ENCODE measurements around the gene STX18.
"Not testable (repeated sequence)": the region's sequence is repeated elsewhere in the genome, so short reads cannot be mapped to it uniquely, and the experiment has no call there.

STX18 gene

DNA sequence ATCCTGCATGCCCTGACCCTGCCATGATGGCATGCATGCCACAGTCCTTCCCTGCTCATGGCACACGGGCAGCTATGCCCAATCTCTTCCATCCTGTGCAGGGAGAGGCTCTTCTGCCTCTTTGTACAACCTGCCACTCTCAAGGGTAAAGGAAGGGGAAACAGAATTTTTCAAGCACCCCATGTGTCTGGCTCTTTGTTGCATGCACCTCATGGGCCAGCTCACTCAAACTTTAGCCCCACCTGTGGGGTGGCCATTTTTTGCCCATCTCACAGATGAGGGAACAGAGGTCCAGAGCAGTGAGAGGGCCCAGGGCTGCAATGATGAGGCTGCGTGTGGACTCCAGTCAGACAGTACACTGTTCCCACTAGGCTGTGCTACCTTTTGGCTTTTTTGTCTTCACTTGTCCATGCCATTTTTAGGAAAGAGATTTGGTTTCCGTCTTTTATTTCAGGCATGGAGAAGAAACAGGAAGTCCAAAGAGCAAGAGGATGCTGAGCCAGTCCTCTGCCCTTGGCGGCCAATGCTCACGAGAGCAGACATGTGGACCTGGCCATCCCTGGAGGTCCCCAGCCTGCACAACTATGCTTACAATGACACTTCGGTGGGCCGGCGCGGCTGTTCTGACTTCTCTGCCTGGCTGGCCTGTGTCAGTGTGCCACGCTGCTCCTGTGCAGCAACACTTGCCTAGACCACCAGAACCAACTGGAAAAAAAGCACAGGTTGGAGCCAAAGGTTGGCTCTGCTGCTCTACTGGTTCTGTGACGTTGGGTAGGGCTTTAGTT, 109.3 kb downstream of the STX18 start:
- DNase-seq = no peak

DNA sequence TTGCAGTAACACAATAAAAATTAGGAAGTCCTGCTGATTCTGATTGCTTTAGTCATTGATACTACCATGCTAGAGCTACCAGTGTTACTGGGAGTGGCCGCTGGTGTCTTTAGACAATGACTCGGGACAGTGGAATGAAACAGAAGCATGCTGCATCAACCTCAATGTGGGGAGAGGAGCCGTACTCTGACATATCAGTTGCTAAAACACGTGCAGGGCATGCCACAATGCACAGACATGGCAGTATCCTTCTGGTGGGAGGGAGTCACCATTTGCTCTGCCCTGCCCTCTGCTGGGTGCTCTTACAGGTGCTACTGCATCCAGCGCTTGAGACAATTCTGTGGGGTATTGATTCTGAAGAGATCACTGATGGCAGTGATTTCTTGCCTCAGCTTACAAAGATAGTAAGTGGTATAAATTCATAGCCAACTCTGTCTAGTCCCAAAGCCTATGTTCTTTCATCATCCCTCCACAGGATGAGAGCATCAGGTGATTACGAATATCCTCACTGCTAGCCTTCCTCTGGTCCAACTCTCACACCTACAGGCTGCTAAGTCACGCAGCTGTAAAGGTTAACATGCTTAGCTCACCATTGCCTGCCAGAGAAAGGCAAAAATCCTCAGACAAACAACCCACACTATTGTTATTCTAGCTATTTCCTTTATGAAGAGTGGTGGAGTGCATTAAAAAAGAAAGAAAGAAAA, 111.2 kb downstream of the STX18 start:
- DNase-seq = peak; percentile 24

DNA sequence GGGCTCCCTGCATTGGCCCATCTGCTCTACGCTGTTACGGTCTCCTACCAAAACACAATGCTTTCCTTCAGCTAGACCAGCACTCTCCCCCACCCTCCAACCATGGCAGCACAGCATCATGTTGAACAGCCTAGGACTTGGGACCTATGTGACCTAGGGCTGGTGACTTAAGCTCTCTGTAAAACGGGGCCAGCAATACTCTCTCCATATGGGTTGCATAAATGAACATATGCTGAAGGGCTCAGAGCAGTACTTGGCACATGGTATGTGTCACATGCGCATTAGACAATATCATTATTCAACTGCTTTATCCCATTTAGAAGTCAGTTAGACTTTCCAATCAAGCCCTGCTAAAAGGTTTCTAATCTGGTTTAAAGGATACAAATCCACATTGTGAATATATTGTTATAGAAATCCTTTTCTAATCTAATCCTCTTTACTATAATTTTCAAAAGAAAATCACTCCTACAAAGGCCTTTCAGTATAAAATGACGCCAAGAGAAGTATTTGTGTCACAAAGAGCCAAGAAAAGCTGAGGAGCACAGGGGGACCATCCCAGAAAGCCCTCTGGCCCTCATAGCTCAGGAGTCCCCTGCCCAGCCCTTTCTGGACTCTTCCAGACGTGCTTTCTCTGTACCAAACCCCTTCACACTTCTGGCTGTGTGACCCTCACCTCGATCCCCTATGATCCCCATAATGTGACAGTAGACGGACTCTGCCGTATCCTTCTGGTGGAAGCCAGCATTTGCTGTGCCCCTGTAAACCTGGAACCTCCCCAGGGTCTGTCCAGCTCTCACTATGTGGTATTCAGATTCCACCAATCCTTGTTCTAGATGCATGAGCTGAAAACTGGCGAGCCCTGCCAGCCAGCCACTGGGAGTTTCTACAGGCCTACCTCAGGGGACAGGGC, 112.6 kb downstream of the STX18 start:
- DNase-seq = no peak

DNA sequence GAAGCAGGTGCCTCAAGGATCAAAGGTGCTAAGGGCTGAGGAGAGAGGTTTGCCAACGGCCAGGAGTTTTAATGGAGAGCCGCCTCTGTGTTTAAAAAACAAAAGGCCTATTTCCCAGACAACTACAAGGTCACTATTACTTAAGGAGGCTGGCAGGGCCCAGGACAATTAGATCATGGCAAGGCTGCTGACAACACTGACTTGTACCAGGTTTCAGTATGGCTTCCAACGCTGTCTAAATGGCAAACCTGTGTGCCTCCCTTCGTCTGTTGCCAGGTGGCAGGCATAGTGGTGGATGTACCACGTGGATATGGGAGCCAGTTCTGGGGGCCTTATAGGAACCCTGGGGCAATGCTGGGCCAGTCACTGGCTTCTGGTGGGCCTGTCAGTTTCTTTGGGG, 114.0 kb downstream of the STX18 start:
- DNase-seq = no peak

DNA sequence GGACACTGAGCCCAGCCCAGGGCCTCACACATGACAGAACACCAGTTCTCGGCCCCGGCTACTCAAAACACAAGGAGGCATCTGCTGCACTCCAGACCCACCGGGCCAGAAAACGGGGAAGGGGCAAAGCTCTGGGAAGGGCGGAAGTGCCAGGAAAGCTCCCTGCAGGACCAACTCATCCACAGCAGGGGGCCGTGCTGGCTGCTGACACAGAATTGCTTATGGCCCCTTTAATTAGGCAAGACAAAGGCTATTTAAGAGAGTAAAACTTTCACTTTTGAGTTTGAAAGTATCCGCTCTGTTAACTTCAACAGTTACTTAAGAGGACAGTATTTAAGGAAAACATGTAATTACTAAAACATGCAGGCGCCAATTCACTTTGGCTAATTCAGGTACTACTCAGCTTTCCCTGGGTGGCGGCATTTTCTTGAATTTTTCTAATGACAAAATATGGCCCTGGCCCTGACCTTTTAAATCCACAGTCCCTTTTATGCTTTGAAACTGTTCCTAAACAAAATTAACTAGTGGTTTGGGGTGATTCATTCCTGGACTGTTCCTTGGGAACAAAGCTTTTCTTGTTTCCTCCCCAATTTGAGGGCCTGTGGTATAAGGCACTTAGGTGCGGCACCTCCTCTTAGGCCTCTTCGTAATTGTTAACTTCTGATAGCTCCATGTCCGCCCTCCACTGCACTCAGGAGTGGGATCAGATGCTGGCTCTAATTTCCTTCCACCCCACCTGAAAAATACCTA, 114.6 kb downstream of the STX18 start:
- no peak for DNase-seq

DNA sequence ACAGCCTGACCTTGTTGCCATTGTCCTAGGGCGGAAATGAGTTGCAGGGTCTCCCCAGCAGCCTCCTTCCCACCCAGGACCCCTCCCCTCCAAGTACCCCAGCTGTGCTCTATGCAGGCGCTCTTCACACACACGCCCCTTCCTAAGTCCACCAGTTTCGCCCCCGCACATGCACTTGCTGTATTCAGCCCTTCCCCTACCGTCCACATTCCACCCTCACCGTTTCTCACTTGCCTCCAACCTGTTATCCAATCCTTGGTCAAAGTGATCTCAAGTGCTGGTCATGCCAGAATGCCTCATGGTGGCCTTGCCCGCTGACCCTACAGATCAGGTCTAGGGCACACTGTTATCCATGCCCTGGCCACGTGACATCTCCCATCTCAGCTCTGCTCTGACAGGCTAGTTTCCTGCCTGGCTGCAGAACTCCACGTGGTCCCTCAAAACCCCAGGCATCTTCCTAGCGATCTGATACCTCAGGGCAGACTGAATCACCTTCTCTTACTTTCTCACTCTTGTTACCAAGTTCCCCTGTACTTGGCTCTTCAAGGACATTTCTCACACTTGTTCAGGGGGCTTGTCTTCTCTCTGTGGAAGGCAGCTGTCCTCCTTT, 115.2 kb downstream of the STX18 start:
- DNase-seq = no peak

DNA sequence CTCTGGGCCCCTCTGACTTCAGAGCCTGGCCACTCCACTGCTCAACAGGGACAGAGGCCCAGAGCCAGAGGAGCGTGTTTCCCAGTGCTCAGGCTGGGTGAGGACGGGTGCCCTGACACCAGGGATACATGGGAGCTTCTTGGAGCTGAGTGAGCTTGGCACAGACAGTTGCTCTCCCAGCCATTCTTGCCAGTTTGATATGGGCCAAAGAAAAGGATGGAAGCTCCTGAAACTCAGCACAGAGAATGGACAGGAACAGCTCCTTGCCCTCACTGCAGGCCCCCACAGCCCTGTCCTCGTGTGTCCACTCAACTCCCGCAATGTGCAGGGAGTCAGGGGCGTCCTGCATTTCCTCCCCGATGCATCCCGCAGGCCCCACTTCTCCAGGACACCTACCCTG, 116.2 kb downstream of the STX18 start:
- DNase-seq = no peak

DNA sequence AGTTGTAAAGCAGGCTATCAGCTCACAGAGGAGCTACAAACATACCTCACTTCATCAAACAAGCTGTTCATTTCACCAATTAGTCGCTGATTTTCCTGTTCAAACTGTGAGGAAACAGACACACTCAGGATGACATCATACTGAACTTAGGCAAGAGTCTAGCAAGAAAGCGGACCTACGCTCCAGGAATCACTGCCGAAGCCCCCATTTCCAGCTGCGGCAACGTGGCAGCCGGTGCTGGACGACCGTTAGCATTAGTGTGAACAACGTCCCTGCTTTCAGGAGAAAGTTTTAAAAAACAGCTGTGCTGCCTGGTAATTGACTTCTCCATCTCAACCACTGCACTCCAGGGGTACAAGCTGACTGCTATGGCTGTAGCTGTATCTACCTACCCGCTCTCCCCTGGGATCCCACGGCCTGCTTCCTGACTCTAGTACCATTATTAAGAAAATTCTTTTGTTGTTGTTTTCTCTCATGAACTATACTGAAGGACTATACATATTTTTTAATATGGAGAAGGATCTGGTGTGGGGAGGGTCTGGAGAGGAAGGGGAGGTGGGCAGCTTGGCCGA, 116.6 kb downstream of the STX18 start:
- no peak for DNase-seq

DNA sequence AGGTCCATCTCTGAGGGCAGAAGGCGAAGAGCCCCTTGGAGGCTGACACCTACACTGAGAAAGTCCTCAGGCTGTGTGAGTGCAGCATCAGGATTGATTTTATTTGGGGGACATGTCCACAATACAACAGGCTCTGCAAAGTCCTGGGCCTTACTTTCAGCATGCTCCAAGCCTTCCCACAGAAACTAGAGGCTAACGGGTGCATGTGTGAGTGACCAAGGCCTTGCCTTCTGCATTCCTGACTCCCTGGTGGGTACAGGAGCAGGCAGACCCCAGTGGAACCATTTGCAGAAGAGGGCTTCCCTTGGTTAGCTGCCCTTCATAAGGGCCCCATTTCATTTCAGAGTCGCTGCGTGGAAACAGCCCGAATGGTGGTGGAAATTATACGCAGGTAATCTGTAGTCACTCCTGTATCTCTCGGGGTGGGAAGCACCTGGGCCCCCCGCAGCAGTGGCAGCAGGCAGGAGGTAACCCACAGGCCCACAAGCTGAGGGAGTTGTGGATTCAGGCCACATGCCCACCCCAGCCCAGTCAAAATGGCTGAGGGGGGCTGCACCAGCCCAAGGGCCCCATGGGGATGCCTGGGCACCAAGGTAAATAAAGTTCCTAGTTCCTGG, 117.2 kb downstream of the STX18 start:
- no peak for DNase-seq

DNA sequence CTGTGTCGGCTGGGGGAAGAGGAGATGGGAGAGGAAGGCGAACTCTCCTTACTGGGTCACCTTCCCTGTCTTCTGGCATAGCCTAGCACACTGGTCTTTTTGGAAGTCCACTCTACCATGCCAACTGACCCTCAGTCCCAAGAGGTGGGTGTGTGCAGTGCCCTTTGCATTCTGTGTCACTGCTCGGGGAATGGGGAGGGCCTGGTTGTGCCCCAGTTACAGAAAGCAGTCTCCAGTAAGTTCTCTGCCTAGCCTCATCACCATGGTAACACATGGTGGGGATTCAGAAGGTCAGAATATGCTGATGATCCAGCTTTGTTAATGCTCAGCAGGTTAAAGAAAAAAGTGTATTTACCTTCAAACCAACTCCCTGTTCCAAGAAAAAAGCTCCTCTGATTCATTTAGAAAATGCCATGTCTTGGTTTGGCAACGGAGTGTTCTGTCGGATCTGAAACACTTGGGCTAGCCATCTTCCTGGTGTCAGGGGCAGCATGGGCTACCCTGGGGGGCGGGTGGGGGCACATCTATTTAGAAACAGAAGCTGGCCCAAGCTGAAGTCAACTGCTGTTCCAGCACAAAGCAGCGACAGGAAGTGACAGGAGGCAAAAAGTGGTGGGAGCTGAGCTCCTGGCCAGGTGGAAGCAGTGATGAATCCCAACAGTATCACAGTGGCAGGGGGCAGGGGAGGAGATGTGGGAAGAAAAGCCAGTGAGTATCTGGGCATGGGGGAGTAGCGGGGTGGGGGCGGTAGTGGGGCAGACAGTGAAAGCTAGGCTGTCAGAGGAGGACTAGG, 117.9 kb downstream of the STX18 start:
- no peak for DNase-seq

DNA sequence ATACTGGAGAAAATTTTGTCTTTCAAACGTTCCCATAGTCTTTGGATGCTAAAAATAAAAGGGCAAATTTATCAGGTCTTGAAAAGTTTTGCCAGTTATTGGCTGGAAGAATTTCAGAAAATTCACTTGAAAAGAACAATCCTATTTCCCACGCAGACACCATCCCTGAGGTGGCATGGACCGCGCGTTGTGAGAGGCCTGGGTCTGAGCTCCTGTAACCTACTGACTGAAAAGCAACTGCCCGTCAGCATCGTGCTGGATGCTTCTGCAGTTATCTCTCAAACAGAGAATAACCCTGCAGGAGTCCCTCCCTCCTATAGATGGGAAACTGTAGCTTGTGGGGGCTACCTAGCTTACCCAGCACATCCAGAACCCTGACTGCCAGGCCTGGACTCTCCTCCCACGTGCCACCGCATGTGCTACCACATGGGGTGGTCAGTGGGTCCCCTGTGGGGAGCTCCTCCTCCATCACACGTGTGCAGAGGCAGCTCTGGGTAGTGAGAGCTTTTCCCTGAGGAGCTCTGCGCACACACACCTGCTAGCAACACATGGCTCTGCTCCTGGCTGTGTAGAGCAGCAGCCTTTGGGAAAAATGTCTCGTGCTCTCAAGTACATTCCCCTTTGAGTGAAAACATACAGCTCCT, 118.9 kb downstream of the STX18 start:
- no peak for DNase-seq

DNA sequence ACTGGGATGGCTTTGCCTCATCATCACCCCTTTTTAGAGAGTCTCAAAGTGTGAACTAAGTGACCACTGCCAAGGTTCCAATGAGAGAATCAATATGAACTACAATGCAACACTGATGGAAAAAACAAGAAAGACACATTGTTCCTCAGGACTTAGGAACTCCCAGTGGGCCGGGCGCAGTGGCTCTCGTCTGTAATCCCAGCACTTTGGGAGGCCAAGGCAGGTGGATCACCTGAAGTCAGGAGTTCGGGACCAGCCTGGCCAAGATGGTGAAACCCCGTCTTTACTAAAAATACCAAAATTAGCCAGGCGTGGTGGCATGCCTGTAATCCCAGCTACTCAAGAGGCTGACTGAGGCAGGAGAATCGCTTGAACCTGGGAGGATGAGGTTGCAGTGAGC, 119.7 kb downstream of the STX18 start:
- not testable (repeated sequence) for DNase-seq

DNA sequence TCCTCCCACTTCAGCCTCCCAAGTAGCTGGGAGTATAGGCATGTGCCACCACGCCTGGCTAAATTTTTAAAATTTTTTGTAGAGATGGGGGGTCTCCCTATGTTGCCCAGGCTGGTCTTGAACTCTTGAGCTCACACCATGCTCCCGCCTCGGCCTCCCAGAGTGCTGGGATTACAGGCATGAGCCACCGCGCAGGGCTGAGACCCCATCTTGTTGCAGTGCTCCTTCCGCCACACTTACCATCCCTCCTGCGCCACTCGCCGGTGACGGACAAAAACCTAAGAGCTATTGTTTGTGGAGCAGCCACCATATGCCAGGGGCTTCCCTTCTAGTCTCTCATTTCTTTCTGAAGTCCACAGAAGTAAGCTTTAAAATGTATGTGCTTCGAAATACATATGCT, 120.5 kb downstream of the STX18 start:
- DNase-seq = no peak

DNA sequence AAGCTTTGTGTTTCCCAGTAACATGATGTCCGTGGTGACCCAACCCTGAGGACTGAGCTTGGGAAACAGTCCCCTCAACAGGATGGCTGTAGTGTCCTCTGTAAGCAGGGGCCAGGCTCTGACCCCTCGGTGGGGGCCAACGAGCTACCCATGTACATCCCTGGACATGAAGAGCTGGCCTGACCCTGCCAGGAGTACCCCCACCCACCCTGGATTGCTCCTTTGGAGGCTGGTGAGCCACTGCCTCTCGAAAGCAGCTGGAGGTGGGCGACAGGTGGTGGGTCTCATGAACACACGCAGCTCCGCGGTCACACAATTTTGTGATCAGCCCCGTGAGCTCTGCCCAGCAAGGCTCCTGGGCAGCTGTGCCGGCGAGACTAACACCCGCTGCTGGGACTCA, 121.4 kb downstream of the STX18 start:
- DNase-seq = no peak

DNA sequence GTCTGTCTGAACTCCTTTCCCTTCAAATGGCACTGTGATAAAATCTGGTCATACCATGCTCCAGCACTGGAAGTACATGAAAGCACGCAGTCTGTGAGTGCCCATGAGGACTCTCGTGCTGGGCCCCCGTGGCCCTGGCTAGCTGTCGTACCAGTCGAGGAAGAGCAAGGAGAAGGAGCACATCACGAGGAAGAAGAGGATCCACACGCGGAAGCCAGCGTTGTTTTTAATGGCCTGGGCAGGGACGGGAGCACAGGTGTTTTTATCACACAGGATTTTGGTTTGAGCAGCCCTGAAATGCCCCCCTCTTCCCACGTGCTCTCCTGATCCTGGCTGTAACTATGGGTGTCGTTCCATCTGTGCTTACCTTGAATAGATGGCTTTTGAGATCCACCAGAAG, 122.0 kb downstream of the STX18 start:
- DNase-seq = no peak

DNA sequence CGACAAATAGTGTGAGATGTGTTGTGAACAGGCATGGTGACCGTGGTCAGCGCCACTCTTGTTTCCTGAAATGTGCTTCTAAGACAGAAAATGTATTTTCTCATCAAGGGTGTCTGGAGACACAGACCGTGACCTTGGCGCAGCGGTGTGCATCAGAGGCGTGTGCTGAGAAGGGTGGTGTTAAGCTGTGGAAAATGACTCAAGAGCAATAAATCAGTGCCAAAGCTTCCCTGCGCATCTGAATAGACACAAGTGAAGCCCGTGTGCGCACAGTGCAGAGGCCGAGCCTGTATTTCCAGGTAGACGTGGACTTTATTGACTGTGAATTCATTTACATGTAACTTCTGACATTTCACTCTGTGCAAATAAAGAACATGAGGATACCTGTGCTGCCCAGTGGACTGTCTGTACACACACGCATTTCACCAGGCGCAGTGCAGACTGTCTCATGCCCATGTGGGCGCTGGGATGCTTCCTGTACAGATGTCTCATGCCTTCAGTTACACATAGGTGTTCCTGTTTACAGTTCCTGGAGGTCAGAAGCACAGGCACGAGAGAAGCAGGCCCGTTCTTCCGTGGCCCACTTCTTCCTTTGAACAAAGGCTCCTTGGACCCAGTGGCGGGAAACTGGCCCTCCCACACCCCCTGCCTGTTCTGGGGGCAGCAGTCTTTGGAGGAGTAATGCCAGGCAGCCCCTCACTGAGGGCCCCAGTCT, 123.0 kb downstream of the STX18 start:
- DNase-seq = peak; percentile 48

DNA sequence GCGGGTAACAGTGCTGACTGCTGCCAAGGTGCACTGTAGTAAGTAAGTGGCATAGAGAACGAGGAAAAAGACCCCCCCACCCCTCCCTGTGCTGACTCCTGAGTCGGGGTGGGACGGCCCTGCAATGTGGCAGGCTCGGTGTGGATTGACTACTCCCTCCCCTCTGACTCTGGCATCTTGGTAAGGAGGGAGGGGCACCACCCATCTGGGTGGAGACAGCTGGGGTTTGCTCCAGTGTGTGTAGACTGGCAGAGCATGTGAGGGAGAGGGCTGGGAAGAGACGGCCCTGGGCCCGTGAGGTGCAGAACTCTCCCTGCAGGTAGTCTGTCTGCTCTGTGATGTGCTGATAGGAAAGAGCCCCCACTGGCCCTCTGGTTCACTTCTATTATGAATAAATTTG, 124.0 kb downstream of the STX18 start:
- no peak for DNase-seq

DNA sequence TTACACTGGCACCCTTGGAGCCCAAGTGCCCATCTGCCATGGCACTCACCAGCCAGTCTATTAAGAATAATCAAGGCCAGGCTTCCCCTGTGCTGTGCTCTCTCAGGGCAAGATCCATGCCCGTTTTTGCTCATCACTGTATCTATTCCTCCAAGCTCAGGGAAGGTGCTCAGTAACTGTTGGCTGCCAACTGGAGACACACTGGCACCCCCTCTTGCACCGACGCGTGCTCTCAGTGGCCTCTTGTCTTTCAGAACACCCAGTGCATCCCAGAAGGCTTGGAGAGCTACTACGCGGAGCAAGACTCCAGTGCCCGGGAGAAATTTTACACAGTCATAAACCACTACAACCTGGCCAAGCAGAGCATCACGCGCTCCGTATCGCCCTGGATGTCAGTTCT, 124.9 kb downstream of the STX18 start:
- DNase-seq = no peak

Measured in NCI-H526 treated with DMSO at 0.1 percent for 48 hours (cell line).